WI38 (cell line): ENCODE results near the gene CREB5.
"Not testable (repeated sequence)": the region's sequence is repeated elsewhere in the genome, so short reads cannot be mapped to it uniquely, and the experiment has no call there.

Source experiments
- H3K4me3 ChIP-seq: 2 replicates; pipeline ENCODE4 v1.5.1; 2011; ENCODE audit warnings: low read depth, mild to moderate bottlenecking, control low read depth, low read length
- CTCF ChIP-seq: IDR thresholded peaks from 2 replicates; pipeline ENCODE4 v1.5.1; 2012; ENCODE audit warnings: low read depth, mild to moderate bottlenecking, control low read depth, low read length

Gene CREB5

GRCh38 chr7:28597284-28597683 is 185.0 kb downstream of the CREB5 start:
- H3K4me3 ChIP-seq, result no peak overlapping the region
- no peak for TF ChIP-seq CTCF

DNA sequence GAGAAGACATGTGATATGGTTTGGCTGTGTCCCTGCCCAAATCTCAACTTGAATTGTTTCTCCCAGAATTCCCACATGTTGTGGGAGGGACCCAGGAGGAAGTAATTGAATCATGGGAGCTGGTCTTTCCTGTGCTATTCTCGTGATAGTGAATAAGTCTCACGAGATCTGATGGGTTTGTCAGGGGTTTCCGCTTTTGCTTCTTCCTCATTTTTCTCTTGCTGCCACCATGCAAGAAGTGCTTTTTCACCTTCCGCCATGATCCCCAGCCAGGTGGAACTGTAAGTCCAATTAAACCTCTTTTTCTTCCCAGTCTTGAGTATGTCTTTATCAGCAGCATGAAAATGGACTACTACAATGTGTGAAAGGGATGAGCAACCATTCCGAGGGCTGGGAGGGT is 185.7 kb downstream of the CREB5 start:
- H3K4me3 ChIP-seq, result not testable (repeated sequence)

DNA sequence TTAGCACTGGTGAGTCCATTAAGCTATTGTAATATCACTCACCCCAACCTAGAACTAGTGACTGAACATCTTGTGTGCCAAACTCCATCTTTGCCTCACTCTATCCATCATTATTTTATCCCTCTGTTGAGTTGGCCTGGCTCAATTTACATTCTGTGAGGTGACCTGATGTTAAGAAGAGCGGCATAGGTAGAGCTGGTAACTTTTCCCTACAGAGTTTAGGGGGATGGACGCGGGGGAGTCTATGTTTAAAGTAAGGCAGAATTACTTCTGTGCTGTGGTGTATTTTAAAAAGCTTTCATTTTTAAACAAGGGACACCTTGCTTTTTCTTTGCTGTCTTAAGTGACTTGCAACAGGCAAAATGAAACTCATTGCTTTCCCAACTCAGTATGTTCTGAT is 186.3 kb downstream of the CREB5 start:
- H3K4me3 ChIP-seq, result no peak overlapping the region
- no peak for TF ChIP-seq CTCF

DNA sequence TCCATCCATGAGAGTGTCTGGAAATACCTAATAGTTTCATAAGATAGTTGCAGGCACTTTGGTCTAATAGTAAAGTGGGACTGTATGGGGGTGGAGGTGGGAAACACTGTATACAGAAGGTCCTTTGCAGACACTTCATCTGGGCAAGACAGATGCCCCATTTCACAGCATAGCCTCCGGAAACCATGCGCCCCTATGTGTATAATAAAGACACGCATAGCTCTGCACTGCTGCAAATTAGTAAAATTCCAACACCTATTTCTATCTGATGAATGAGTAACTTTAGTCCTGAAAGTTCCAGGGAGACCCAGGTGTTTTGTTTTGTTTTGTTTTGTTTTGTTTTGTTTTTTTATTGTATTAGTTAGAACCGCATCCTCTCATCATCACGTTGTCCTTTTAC is 187.1 kb downstream of the CREB5 start:
- H3K4me3 ChIP-seq, result no peak overlapping the region
- TF ChIP-seq CTCF, result no peak

GRCh38 chr7:28602282-28602681 is 190.0 kb downstream of the CREB5 start:
- no peak overlapping the region for H3K4me3 ChIP-seq
- no peak for TF ChIP-seq CTCF

- no peak for TF ChIP-seq CTCF
- H3K4me3 ChIP-seq, result no peak overlapping the region
Measured at GRCh38 chr7:28605427-28606085, 193.2 kb downstream of the CREB5 start.

DNA sequence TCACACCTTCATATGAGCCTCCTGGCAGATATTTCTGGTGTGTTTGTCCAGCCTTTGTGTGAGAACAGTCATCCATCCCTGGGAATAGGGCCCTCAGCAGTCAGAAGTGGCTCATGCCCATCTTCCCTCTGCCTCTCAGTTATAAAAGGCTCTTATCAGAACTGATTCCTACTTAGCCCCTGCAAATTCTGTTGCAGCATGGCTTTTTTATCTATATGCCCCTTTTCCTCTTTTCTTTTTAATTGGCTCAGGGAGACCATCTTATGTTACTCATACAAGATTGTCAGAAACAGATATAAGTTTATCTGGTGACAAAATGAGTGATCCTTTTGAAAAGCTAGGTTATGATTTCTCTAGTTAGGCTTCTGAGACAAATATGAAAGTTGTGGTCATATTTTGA is 194.1 kb downstream of the CREB5 start:
- no peak overlapping the region for H3K4me3 ChIP-seq
- TF ChIP-seq CTCF, result no peak

- TF ChIP-seq CTCF, result no peak
- no peak overlapping the region for H3K4me3 ChIP-seq
Measured at GRCh38 chr7:28607855-28608193, 195.5 kb downstream of the CREB5 start.
